ENCODE results near the gene GNB5.
"Not testable (repeated sequence)": the region's sequence is repeated elsewhere in the genome, so short reads cannot be mapped to it uniquely, and the experiment has no call there.

GNB5 gene

DNA sequence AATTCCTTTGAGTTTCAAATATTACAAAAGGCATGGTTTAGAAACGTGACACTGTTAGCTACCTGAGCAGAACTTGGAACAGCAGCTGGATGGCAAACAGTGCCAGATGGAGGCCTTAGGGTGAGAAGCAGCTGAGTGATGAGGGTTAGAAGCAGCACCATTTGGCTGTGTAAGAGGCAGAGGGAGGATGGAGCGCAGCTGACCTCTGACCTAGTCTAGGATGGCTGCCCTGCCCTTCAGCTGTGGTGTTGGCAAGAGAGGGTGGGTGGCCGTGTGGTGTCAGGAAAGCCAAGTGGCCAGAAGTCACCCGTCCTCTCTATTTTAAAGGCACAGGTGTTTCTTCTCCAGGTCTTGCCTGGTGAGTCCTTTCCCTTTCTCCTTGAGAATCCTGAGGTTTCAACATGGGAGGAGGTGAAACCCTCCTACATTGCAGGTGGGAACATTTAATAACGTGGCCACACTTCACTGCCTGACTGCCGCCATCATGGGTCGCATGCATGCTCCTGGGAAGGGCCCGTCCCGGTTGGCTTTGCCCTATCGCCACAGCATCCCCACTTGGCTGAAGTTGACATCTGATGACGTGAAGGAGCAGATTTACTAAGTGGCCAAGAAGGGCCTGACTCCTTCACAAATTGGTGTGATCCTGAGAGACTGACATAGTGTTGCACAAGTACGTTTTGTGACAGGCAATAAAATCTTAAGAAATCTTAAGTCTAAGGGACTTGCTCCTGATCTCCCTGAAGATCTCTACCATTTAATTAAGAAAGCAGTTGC lies 96.2 kb downstream of the GNB5 start:
- no peak for DNase-seq (ENCODE audit: low spot score)

DNA sequence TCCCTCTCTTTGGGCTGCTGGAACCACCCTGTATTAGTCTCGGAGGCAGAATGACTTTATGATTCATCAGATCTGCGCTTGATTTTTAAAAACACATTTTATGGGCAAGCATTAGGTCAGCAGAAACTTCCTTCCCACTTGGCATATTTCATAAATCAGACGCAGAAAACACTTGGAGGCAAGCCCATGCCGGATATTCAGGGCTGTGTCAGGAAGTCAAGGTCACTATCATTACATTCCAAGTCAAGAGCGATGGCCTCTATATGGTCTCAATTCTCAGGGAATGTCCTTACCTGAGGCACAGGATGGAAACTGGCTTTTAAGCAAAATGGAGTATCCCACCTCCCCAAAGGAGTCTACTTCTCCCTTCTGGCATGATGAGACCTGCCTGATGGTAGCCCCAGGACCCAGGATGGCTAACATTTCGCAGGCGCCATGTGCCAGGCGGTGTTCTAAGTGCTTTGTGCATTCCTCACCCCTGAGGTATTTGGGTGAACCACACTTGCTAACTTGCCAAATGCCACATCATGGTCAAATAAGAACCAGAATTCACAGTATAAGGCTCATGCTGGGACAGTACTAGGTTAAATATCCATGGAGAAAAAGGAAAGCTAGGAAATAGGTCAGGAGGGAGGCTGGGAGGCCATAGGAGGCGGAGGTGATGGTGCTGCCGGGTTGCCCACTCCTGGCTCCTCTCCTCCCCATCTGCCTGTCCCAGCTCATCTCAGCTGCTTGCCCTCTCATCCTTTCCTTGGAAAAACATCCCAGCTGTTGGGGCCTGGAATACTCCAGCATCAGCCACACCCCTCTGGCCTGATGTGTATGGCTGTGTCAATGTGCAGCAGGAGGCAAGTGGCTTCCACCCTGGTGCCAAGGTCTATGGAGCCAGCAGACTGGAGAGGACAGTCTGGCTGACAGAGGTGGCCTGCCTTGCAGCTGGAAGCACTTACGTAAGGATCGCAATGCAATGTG lies 97.4 kb downstream of the GNB5 start:
- no peak for DNase-seq (ENCODE audit: low spot score)

- no peak for DNase-seq (ENCODE audit: low spot score)
These were observed 98.0 kb downstream of the GNB5 start for GRCh38 chr15:52093167-52093538.

- DNase-seq (ENCODE audit: low spot score) = no peak
These were observed 101.0 kb downstream of the GNB5 start for GRCh38 chr15:52090193-52090592.

- no peak for DNase-seq (ENCODE audit: low spot score)
These were observed 105.0 kb downstream of the GNB5 start for GRCh38 chr15:52086011-52086786.

- no peak for DNase-seq (ENCODE audit: low spot score)
These were observed 105.9 kb downstream of the GNB5 start for GRCh38 chr15:52085299-52085698.

GRCh38 chr15:52083603-52084002 lies 107.6 kb downstream of the GNB5 start:
- no peak for DNase-seq (ENCODE audit: low spot score)

DNA sequence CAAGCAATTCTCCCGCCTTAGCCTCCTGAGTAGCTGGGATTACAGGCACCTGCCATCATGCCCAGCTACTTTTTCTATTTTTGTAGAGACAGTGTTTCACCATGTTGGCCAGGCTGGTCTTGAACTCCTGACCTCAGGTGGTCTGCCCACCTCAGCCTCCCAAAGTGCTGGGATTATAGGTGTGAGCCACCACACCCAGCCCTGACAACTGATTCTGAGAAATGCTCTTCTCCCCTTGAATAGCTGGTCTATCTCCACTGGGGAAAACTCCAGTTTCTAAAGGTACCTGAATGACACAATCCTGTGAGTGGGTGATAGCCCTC lies 108.2 kb downstream of the GNB5 start:
- DNase-seq (ENCODE audit: low spot score) = not testable (repeated sequence)

DNA sequence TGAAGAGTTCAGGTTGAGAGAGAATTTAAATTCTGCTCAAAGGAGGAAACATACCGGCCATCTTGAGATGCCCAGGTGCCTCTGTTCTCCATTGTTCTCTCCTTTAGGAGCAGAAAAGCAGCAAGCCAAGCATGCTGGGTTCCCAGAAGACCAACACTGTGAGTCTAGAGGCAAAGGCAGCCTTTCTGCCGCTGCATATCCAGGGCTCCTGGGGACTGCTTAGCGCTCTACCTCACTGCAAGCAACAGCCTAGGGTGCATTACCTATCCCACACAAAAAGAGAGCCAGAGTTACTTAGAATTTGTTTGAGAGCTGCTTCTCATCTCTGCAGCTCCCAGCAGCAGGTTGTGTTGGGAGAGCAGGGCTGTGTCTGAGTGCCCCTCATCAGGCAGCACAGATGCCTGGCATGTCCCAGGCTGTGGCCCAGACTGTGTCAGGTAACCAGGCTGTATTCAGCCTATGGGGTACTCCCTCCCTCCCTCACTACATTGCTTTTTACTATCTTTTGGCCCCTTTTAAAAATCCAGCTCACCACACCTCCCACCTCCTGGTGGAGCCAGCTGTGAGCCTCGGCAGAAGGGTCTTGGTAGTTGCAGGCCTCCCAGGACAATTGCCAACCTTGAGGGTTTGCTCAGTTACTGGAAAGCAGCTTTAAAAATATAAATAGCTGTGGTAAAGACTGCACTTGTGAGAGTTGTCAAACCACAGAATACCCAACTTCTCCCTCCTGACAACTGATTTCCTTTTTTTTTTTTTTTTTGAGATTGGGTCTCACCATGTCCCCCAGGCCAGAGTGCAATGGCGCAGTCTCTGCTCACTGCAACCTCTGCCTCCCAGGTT lies 108.8 kb downstream of the GNB5 start:
- no peak for DNase-seq (ENCODE audit: low spot score)

- no peak for DNase-seq (ENCODE audit: low spot score)
These were observed 110.3 kb downstream of the GNB5 start for GRCh38 chr15:52080706-52081392.

- DNase-seq (ENCODE audit: low spot score) = no peak
These were observed 111.2 kb downstream of the GNB5 start for GRCh38 chr15:52080031-52080430.

DNA sequence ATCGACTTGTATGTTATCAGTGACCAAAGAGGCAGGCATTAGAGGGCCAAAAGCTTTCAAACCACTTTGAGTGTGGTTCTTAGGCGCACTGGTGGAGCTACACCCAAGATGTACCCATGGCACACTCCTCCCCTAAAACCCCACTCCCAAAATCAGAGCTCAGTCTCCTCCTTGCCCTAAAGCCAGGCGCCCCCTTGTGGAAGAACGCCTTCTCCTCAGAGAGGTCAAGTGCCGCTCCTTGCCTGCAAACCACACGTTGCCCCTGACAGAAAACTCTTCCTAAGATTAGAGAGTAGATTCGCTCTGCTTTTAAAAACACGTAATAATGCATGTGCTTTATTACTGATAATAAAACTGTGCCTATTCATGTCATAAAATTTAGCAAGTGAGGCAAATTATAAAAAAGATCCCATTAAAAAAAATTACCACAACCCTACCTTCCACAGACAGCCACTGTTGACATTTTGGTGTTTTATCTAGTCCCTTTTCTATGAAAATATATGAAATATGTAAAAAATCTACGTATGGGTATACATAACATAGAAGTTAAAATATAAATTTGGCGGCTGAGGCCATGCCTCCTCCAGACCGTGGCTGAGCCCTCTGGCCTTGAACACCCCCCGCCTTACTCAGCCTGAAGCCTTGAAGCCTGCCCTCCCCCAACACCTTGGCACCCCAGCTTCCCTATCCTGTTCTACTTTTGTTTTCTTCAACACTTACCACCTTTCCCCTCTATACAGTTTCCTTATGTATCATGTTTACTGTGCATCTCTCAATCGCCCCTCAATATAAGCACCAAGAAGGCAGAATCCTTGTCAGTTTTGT lies 112.1 kb downstream of the GNB5 start:
- peak; percentile 69 for DNase-seq (ENCODE audit: low spot score)

DNA sequence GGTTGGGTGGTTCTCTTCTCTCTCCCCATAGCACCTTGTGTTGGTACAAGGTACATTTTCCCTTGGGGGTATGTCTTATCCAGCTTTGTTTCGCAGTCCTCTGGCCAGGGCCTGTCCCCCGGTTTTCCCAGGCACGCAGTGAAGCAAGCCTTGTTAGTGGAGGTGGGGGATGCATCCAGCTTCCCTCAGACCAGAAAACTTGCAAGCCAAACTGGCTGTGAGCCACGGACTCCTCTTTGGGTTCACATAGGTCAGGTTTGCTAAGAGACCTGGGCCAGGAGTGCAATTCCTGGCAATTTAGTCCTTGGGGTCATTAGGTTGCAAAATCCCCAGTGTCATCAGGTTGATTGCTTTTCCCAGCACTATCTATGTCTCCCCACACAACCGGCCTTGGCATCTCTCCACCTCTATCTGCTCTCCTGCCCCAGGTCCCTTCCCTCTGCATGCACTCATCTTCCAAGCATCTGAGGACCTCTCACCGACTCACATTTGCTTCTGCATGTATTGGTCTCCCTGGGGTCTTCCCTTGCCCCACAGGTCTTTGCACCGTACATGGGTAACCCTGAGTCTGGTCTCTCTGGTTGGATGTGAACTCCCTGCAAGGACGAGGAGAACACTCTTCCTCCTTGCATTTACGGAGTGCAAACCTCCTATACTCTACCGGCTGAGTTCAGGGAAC lies 112.9 kb downstream of the GNB5 start:
- no peak for DNase-seq (ENCODE audit: low spot score)

- DNase-seq (ENCODE audit: low spot score) = no peak
These were observed 114.1 kb downstream of the GNB5 start for GRCh38 chr15:52076889-52077781.

DNA sequence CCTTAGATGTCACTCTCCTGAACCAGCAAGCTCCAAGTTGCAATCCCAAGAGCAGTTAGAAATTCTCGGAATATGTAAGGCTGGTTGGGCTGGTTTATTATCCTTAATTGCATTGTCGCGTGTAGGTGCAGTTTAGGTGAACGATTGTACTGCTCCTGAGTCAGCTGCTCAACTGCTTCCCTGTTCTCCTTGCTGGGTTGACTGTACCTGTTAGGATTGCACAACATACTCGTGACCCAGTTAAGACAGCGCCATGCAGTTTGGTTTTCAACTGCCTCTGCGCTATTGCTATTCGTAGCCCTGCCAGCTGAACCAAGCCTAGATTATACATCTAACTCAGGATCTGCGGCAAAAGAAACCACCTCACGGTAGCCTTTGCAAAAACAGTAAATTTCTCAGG lies 119.6 kb downstream of the GNB5 start:
- DNase-seq (ENCODE audit: low spot score) = no peak

DNA sequence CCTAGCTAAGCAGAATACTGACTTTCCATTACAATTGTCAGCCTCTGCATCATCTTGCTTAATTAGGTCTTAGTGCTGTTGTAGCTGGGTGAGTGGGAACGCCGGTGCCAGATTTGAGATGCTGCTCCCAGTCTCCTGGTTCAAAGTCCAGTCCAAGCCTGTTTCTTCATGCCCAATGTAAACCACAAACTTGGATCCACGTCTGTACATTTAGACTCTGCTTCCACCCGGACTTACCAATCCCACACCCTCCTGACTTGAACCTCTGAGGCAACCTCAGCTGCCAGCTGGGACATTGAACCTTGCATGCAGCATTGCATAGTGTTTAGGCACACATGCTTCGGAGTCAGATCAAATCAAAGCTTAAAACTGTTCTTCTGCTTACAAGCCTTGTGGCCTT lies 121.6 kb downstream of the GNB5 start:
- DNase-seq (ENCODE audit: low spot score) = no peak

- DNase-seq (ENCODE audit: low spot score) = no peak
These were observed 123.1 kb downstream of the GNB5 start for GRCh38 chr15:52068004-52068615.

DNA sequence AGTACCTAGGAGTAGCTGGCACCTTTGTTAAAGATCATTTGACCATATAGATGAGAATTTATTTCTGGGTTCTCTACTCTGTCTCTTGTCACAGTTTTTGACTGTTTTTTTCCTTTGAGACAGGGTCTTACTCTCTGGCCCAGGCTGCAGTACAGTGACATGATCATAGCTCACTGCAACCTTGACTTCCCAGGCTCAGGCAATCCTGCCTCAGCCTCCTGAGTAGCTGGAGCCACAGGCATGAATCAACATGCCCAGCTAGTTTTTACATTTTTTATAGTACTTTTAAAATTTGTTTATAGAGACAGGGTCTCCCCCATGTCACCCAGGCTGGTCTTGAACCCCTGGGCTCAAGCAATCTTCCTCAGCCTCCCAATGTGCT lies 123.7 kb downstream of the GNB5 start:
- no peak for DNase-seq (ENCODE audit: low spot score)
